ENCODE data around the gene SH3GL3.

DNA sequence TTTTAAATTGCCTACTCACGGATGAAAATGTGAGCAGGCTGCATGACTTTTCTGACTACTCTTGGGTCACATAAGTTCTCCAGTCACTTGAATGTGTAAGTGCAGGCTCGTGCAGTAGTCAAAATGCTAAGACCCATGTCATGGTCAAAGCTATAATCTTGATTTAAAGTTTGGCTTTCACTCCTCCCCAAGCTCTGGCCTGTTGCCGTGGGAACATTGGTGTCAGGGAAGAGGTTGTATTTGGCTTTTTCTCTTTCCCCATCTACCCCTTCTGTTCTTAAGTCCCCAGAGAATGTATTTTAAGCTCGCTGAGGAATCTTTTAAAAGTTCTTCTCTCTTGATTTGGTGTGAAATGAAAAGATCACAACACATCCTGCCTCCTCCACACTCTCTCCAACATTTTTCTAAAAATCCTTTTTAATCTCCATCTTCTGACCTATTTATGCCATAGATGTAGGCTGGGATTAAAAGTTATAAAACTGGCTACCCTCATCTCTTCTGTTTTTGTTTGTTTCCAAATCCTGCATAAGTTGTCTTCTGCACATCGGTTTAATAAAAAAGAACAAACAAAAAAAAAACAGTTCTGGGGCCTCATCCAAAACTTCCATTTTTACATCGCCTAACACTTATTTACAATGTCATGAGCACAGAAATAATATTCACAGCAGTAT, 145.4 kb downstream of the SH3GL3 start:
- no peak for TF ChIP-seq EP300 (IDR thresholded peaks at IDR 0.05)
- TF ChIP-seq, protein P1, sequence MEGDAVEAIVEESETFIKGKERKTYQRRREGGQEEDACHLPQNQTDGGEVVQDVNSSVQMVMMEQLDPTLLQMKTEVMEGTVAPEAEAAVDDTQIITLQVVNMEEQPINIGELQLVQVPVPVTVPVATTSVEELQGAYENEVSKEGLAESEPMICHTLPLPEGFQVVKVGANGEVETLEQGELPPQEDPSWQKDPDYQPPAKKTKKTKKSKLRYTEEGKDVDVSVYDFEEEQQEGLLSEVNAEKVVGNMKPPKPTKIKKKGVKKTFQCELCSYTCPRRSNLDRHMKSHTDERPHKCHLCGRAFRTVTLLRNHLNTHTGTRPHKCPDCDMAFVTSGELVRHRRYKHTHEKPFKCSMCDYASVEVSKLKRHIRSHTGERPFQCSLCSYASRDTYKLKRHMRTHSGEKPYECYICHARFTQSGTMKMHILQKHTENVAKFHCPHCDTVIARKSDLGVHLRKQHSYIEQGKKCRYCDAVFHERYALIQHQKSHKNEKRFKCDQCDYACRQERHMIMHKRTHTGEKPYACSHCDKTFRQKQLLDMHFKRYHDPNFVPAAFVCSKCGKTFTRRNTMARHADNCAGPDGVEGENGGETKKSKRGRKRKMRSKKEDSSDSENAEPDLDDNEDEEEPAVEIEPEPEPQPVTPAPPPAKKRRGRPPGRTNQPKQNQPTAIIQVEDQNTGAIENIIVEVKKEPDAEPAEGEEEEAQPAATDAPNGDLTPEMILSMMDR (IDR thresholded peaks at IDR 0.05) = no peak
- TF ChIP-seq POLR2AphosphoS5 (IDR thresholded peaks at IDR 0.05) = no peak
